ENCODE measurements around the gene POLR3H. TPM values are rescaled to one million over a fixed set of nuclear protein-coding genes. Genes with fewer than 3 reads are reported as not detected.

Gene POLR3H
- total and polyA plus RNA-seq, 2 donors (not counting 3 experiments of a cell fraction or from before 2014, with no cell fraction given), result 31.2 to 39.4 TPM

GRCh38 chr22:41481131-41481830 lies 63.0 kb downstream of the POLR3H start:
- H3K9me3 ChIP-seq (replicated peaks; ENCODE audit: control insufficient read depth, insufficient read depth, low read length), result no peaks in the 10 kb centered on the region
- H3K36me3 ChIP-seq (ENCODE audit: control insufficient read depth in 2 of 2, extremely low read depth in 1 of 2, insufficient read depth in 2 of 2, low read length in 2 of 2), result no peaks in the 10 kb centered on the region
- peaks cover 60% of the 10 kb centered on the region for H3K79me2 ChIP-seq (ENCODE audit: control insufficient read depth, insufficient read depth, low read length)
- DNase-seq (ENCODE audit: low read depth, low spot score) (no peak), FAIRE-seq (no peak)
- dilution Hi-C loops (cut with MboI; ENCODE audit: extremely low pct_ligation_motif_present, low sequenced_read_pairs) (no loop called here), intact Hi-C loops (cut with micrococcal nuclease) (no loop called here)
- no peaks in the 10 kb centered on the region for H3K9me1 ChIP-seq (replicated peaks; ENCODE audit: control insufficient read depth, extremely low read depth, insufficient read depth, low read length)
- no peak for TF ChIP-seq CTCF (IDR thresholded peaks at IDR 0.05; ENCODE audit: extremely low read depth in 1 of 2, insufficient read depth in 1 of 2, low read depth in 1 of 2, low read length in 2 of 2)
- no peak for TF ChIP-seq MYC (IDR thresholded peaks at IDR 0.05; ENCODE audit: low read depth, low read length)
- TF ChIP-seq EZH2 (IDR thresholded peaks at IDR 0.05; ENCODE audit: borderline replicate concordance, low read depth, low read length, severe bottlenecking), result no peak
- no peak for TF ChIP-seq POLR2AphosphoS5 (IDR thresholded peaks at IDR 0.05; ENCODE audit: insufficient read depth, low read depth, low read length)
- H3K27me3 ChIP-seq (ENCODE audit: control insufficient read depth in 2 of 2, insufficient read depth in 2 of 2, low read length in 2 of 2), result no peaks in the 10 kb centered on the region
- ChIA-PET POLR2A (no interaction called here), CTCF (interaction anchor here (1.6 kb wide), 2 partner anchors 18 to 36 kb away, joined by 4 to 8 read pairs; no protein-coding TSS in a partner anchor)
- no peak overlapping the region for H3K4me3 ChIP-seq (replicated peaks in 1 of 3; ENCODE audit: insufficient read depth in 1 of 3, low read depth in 1 of 3, low read length in 3 of 3)
- H3K4me1 ChIP-seq (ENCODE audit: control insufficient read depth, extremely low read depth, insufficient read depth, low read length), result no peaks in the 10 kb centered on the region
- H2AFZ ChIP-seq (ENCODE audit: low read depth, low read length), result no peak overlapping the region
- H3K27ac ChIP-seq (ENCODE audit: insufficient read depth, low read depth, low read length), result no peak overlapping the region
- no peaks in the 10 kb centered on the region for H4K20me1 ChIP-seq (replicated peaks; ENCODE audit: control insufficient read depth, extremely low read depth, insufficient read depth, low read length)
- H3K4me2 ChIP-seq (ENCODE audit: insufficient read depth, low read length), result no peak overlapping the region
- BruUV-seq (replicated peaks), result no TSS peak
- no peak overlapping the region for H3K9ac ChIP-seq (replicated peaks; ENCODE audit: extremely low read depth, insufficient read depth, low read length)

- ChIA-PET CTCF (interaction anchor here (1.6 kb wide), 2 partner anchors 19 to 37 kb away, joined by 4 to 8 read pairs; no protein-coding TSS in a partner anchor), POLR2A (no interaction called here)
- H4K20me1 ChIP-seq (replicated peaks; ENCODE audit: control insufficient read depth, extremely low read depth, insufficient read depth, low read length), result no peaks in the 10 kb centered on the region
- H3K79me2 ChIP-seq (ENCODE audit: control insufficient read depth, insufficient read depth, low read length), result peaks cover 65% of the 10 kb centered on the region
- no peaks in the 10 kb centered on the region for H3K9me1 ChIP-seq (replicated peaks; ENCODE audit: control insufficient read depth, extremely low read depth, insufficient read depth, low read length)
- no peak overlapping the region for H3K27ac ChIP-seq (ENCODE audit: insufficient read depth, low read depth, low read length)
- BruUV-seq (replicated peaks), result no TSS peak
- H3K9ac ChIP-seq (replicated peaks; ENCODE audit: extremely low read depth, insufficient read depth, low read length), result no peak overlapping the region
- no peaks in the 10 kb centered on the region for H3K9me3 ChIP-seq (replicated peaks; ENCODE audit: control insufficient read depth, insufficient read depth, low read length)
- FAIRE-seq (no peak), DNase-seq (ENCODE audit: low read depth, low spot score) (no peak)
- dilution Hi-C loops (cut with MboI; ENCODE audit: extremely low pct_ligation_motif_present, low sequenced_read_pairs) (no loop called here), intact Hi-C loops (cut with micrococcal nuclease) (no loop called here)
- no peak overlapping the region for H3K4me2 ChIP-seq (ENCODE audit: insufficient read depth, low read length)
- H3K27me3 ChIP-seq (ENCODE audit: control insufficient read depth in 2 of 2, insufficient read depth in 2 of 2, low read length in 2 of 2), result no peaks in the 10 kb centered on the region
- no peak overlapping the region for H3K4me3 ChIP-seq (replicated peaks in 1 of 3; ENCODE audit: insufficient read depth in 1 of 3, low read depth in 1 of 3, low read length in 3 of 3)
- no peak for TF ChIP-seq CTCF (IDR thresholded peaks at IDR 0.05; ENCODE audit: extremely low read depth in 1 of 2, insufficient read depth in 1 of 2, low read depth in 1 of 2, low read length in 2 of 2)
- TF ChIP-seq FOS (IDR thresholded peaks at IDR 0.05; ENCODE audit: borderline replicate concordance, insufficient read depth, low read length), result no peak
- no peak for TF ChIP-seq EZH2 (IDR thresholded peaks at IDR 0.05; ENCODE audit: borderline replicate concordance, low read depth, low read length, severe bottlenecking)
- TF ChIP-seq JUN (IDR thresholded peaks at IDR 0.05; ENCODE audit: borderline replicate concordance, insufficient read depth, insufficient read length, low read depth), result no peak
- no peak for TF ChIP-seq GATA2 (IDR thresholded peaks at IDR 0.05; ENCODE audit: insufficient read depth, insufficient read length, low read depth, low read length)
- no peak for TF ChIP-seq POLR2A (IDR thresholded peaks at IDR 0.05; ENCODE audit: low read depth, low read length)
- no peak for TF ChIP-seq MYC (IDR thresholded peaks at IDR 0.05; ENCODE audit: low read depth, low read length)
- TF ChIP-seq, protein P1, sequence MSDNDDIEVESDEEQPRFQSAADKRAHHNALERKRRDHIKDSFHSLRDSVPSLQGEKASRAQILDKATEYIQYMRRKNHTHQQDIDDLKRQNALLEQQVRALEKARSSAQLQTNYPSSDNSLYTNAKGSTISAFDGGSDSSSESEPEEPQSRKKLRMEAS (IDR thresholded peaks at IDR 0.05; ENCODE audit: insufficient read depth, insufficient read length), result no peak
- TF ChIP-seq POLR2AphosphoS5 (IDR thresholded peaks at IDR 0.05; ENCODE audit: insufficient read depth, low read depth, low read length), result no peak
- no peaks in the 10 kb centered on the region for H3K36me3 ChIP-seq (ENCODE audit: control insufficient read depth in 2 of 2, extremely low read depth in 1 of 2, insufficient read depth in 2 of 2, low read length in 2 of 2)
- no peaks in the 10 kb centered on the region for H3K4me1 ChIP-seq (ENCODE audit: control insufficient read depth, extremely low read depth, insufficient read depth, low read length)
- H2AFZ ChIP-seq (ENCODE audit: low read depth, low read length), result no peak overlapping the region
Measured at GRCh38 chr22:41480397-41480735, 63.9 kb downstream of the POLR3H start.

Measured in endothelial cell of umbilical vein (primary cell).